HepG2 (cell line): ENCODE results near the gene EXOC3. TPM values are rescaled to one million over a fixed set of nuclear protein-coding genes. Genes with fewer than 3 reads are reported as not detected.
A peak's percentile ranks its signal among the peaks of the same experiment; 100 is the strongest.

Experiments used
- CC2D1A ChIP-seq: sonication (generic); formaldehyde crosslinking; IDR thresholded peaks from 2 replicates; pipeline ENCODE4 v1.8.1; 2023; ENCODE audit warnings: mild to moderate bottlenecking, missing genetic modification reagents
- CCDC6 ChIP-seq: sonication (generic); formaldehyde crosslinking; IDR thresholded peaks from 2 replicates; pipeline ENCODE4 v1.8.1; 2022; ENCODE audit warnings: mild to moderate bottlenecking, missing genetic modification reagents, moderate library complexity
- CEBPB ChIP-seq: IDR thresholded peaks from 2 replicates; pipeline ENCODE4 v1.6.1; 2011; ENCODE audit warnings: low read depth, low read length, improper control_type of control experiment, borderline replicate concordance
- ETV6 ChIP-seq: sonication (generic); formaldehyde crosslinking; conservative IDR thresholded peaks from 2 replicates; pipeline ENCODE4 v1.4.0; 2020; ENCODE audit warnings: missing genetic modification reagents
- FOSL2 ChIP-seq: sonication (generic); formaldehyde crosslinking; IDR thresholded peaks from 2 replicates; pipeline ENCODE4 v1.4.0; 2020; ENCODE audit warnings: missing genetic modification reagents
- HCFC1 ChIP-seq: fragments of 150-350 bp; IDR thresholded peaks from 2 replicates; pipeline ENCODE4 v1.6.1; 2014; ENCODE audit warnings: low read depth, low read length
- KLF9 ChIP-seq: IDR thresholded peaks from 2 replicates; pipeline ENCODE4 v1.6.1; 2016; ENCODE audit warnings: low read depth
- MATR3 ChIP-seq: sonication (generic); formaldehyde crosslinking; IDR thresholded peaks from 2 replicates; pipeline ENCODE4 v1.4.0; 2020; ENCODE audit warnings: missing genetic modification reagents
- MEIS1 ChIP-seq: sonication (generic); formaldehyde crosslinking; IDR thresholded peaks from 2 replicates; pipeline ENCODE4 v1.9.0; 2021; ENCODE audit warnings: mild to moderate bottlenecking, missing genetic modification reagents, moderate library complexity, borderline replicate concordance
- MLLT10 ChIP-seq: sonication (generic); formaldehyde crosslinking; IDR thresholded peaks from 2 replicates; pipeline ENCODE4 v1.4.0; 2020; ENCODE audit warnings: missing genetic modification reagents
- NKX3-1 ChIP-seq: sonication (generic); formaldehyde crosslinking; IDR thresholded peaks from 2 replicates; pipeline ENCODE4 v1.5.0; 2020; ENCODE audit warnings: missing genetic modification reagents
- PAX8 ChIP-seq: sonication (generic); formaldehyde crosslinking; IDR thresholded peaks from 2 replicates; pipeline ENCODE4 v1.8.0; 2022; ENCODE audit warnings: mild to moderate bottlenecking, missing genetic modification reagents, borderline replicate concordance
- PHF20 ChIP-seq: sonication (generic); formaldehyde crosslinking; IDR thresholded peaks from 2 replicates; pipeline ENCODE4 v1.5.0; 2020; ENCODE audit warnings: mild to moderate bottlenecking, missing genetic modification reagents
- PHF8 ChIP-seq: sonication (generic); formaldehyde crosslinking; IDR thresholded peaks from 2 replicates; pipeline ENCODE4 v1.5.0; 2020; ENCODE audit warnings: missing genetic modification reagents
- REPIN1 ChIP-seq: sonication (generic); formaldehyde crosslinking; IDR thresholded peaks from 2 replicates; pipeline ENCODE4 v1.8.0; 2022; ENCODE audit warnings: missing genetic modification reagents, low read depth, mild to moderate bottlenecking, borderline replicate concordance
- SMAD3 ChIP-seq: sonication (generic); formaldehyde crosslinking; IDR thresholded peaks from 2 replicates; pipeline ENCODE4 v1.4.0; 2020; ENCODE audit warnings: missing genetic modification reagents
- SP4 ChIP-seq: sonication (generic); formaldehyde crosslinking; IDR thresholded peaks from 2 replicates; pipeline ENCODE4 v1.8.1; 2023; ENCODE audit warnings: mild to moderate bottlenecking, missing genetic modification reagents
- TBP ChIP-seq: sonication (generic); formaldehyde crosslinking; IDR thresholded peaks from 2 replicates; pipeline ENCODE4 v1.5.0; 2020; ENCODE audit warnings: missing genetic modification reagents
- TCF7 ChIP-seq: sonication (generic); IDR thresholded peaks from 2 replicates; pipeline ENCODE4 v1.6.1; 2016; ENCODE audit warnings: antibody characterized with exemption, low read depth
- ZMAT3 ChIP-seq: sonication (generic); formaldehyde crosslinking; conservative IDR thresholded peaks from 2 replicates; pipeline ENCODE4 v1.7.0; 2021; ENCODE audit warnings: missing genetic modification reagents
- ZNF205 ChIP-seq: IDR thresholded peaks from 2 replicates; pipeline ENCODE4 v1.6.1; 2018; ENCODE audit warnings: missing biosample characterization, missing genetic modification reagents
- ZNF496 ChIP-seq: sonication (generic); formaldehyde crosslinking; IDR thresholded peaks from 2 replicates; pipeline ENCODE4 v1.8.1; 2023; ENCODE audit warnings: mild to moderate bottlenecking, moderate library complexity, missing genetic modification reagents; ENCODE audit not compliant: insufficient replicate concordance
- ZNF615 ChIP-seq: sonication (generic); formaldehyde crosslinking; IDR thresholded peaks from 2 replicates; pipeline ENCODE4 v1.5.0; 2020; ENCODE audit warnings: mild to moderate bottlenecking, missing genetic modification reagents, borderline replicate concordance
- ZNF7 ChIP-seq: IDR thresholded peaks from 2 replicates; pipeline ENCODE4 v1.6.1; 2016; ENCODE audit warnings: missing biosample characterization, missing genetic modification reagents
- ZNF703 ChIP-seq: sonication (generic); formaldehyde crosslinking; IDR thresholded peaks from 2 replicates; pipeline ENCODE4 v1.5.1; 2020; ENCODE audit warnings: missing genetic modification reagents, mild to moderate bottlenecking, moderate library complexity, borderline replicate concordance
- polyA plus RNA-seq, 8 experiments: library from polyadenylated mRNA; depleted of rRNA in 3 of 8; stranded (reverse) in 7 of 8; unstranded in 1 of 8; fragments of >200 nt; fragmentation: Illumina TruSeq in 4 of 8; extraction: Trizol in 4 of 8; gene quantifications; 2 replicates each; pipeline versions ENCODE4 v1.2.1 to v1.2.3, GENCODE V29; 2011 to 2016; ENCODE audit warnings: low read depth in 4 of 8, missing spikeins in 1 of 8, mixed read lengths in 1 of 8; ENCODE audit not compliant: insufficient read depth in 1 of 8
- total RNA-seq, 5 experiments: library from RNA; depleted of rRNA; stranded (reverse); fragments of >200 nt; fragmentation: Illumina TruSeq; extraction: Trizol; gene quantifications; 2 replicates each; pipeline ENCODE4 v1.2.3, GENCODE V29; 2016; ENCODE audit warnings: low read depth in 1 of 5
- TF ChIP-seq, protein P1 (sequence below): sonication (generic); formaldehyde crosslinking; IDR thresholded peaks from 2 replicates; pipeline ENCODE4 v1.5.0; 2020; ENCODE audit warnings: missing genetic modification reagents
- TF ChIP-seq, protein P2 (sequence below): sonication (generic); formaldehyde crosslinking; IDR thresholded peaks from 2 replicates; pipeline ENCODE4 v1.4.0; 2020; ENCODE audit warnings: missing genetic modification reagents
- TF ChIP-seq, protein P3 (sequence below): sonication (generic); formaldehyde crosslinking; conservative IDR thresholded peaks from 2 replicates; pipeline ENCODE4 v1.5.0; 2020; ENCODE audit warnings: missing genetic modification reagents

The EXOC3 gene
- total and polyA plus RNA-seq, 2 of the 13 experiments (the other 11 are each of a cell fraction or from before 2014, with no cell fraction given), result 9.2 to 20.5 TPM

DNA sequence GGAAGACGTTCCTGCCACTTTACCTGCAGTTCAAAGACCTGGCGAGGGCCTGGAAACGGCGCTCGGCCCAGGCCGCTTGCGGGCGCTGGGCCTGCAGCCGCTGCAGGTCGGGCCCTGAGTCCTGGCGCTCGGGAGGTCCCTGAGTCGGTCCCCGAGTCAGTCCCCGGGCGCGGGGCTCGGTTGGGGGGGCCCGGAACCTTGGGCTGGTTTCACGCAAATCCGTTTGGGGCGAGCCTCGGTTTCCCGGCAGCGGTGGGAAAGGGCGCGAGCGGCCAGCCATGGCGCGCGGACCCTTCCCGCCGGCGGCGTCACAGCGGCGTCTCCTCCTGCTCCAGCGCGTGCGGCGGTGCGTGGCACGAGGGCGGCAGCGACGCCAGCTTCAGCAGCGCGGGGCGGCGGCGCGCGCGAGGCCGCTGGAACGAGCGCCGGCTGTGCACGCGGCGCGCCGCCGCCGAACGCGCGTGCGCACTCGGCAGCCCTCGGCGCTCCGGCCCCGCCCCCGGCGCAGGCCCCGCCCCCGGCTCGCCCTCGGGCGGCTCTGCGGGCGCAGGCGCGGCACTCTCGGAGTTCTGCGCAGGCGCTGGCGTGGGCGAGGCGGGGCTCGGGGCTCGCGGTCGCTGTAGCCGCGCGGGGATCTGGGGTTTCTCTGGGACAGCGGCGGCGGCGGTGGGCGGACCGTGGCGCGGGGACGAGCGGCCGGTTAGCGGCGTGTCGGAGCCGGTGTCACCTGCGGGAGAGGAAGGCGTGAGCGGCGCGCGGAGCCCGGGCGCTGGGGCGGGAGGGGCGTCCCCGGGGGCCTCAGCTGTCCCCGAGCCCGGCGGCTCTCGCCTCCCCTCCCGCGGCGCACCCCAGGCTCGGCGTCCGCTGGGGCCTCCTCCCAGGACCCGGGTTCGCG is 29.9 kb downstream of the EXOC3 start (continued):
- no peak for TF ChIP-seq TCF7
- peak; percentile 97 for TF ChIP-seq NKX3-1
- no peak for TF ChIP-seq MLLT10 (CRISPR knock-in tag)
- 0 out of 2 replicates have a peak, but pooled peaks have one; percentile 37 for TF ChIP-seq KLF9 (CRISPR knock-in tag)
- 0 out of 2 replicates have a peak, but pooled peaks have one; percentile 25 for TF ChIP-seq PHF20
- peak; percentile 98 for TF ChIP-seq CCDC6
- TF ChIP-seq ZNF496, result peak; percentile 51
- TF ChIP-seq HCFC1, result no peak; the same call in 1 of the 2 replicates
- no peak for TF ChIP-seq FOSL2 (CRISPR knock-in tag)
- TF ChIP-seq REPIN1 (CRISPR knock-in tag), result no peak
- TF ChIP-seq MATR3 (CRISPR knock-in tag), result no peak
- peak; percentile 79; the same call in 1 of the 2 replicates for TF ChIP-seq ZNF703 (CRISPR knock-in tag)
- TF ChIP-seq ZMAT3 (CRISPR knock-in tag), result peak; percentile 97
- TF ChIP-seq, protein P1, sequence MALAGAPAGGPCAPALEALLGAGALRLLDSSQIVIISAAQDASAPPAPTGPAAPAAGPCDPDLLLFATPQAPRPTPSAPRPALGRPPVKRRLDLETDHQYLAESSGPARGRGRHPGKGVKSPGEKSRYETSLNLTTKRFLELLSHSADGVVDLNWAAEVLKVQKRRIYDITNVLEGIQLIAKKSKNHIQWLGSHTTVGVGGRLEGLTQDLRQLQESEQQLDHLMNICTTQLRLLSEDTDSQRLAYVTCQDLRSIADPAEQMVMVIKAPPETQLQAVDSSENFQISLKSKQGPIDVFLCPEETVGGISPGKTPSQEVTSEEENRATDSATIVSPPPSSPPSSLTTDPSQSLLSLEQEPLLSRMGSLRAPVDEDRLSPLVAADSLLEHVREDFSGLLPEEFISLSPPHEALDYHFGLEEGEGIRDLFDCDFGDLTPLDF (CRISPR knock-in tag), result peak; percentile 85
- TF ChIP-seq PAX8 (CRISPR knock-in tag), result no peak
- no peak for TF ChIP-seq SMAD3 (CRISPR knock-in tag)
- no peak for TF ChIP-seq CEBPB
- TF ChIP-seq, protein P2, sequence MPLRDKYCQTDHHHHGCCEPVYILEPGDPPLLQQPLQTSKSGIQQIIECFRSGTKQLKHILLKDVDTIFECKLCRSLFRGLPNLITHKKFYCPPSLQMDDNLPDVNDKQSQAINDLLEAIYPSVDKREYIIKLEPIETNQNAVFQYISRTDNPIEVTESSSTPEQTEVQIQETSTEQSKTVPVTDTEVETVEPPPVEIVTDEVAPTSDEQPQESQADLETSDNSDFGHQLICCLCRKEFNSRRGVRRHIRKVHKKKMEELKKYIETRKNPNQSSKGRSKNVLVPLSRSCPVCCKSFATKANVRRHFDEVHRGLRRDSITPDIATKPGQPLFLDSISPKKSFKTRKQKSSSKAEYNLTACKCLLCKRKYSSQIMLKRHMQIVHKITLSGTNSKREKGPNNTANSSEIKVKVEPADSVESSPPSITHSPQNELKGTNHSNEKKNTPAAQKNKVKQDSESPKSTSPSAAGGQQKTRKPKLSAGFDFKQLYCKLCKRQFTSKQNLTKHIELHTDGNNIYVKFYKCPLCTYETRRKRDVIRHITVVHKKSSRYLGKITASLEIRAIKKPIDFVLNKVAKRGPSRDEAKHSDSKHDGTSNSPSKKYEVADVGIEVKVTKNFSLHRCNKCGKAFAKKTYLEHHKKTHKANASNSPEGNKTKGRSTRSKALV (CRISPR knock-in tag), result peak; percentile 70
- TF ChIP-seq ZNF205, result peak; percentile 67; the same call in 1 of the 2 replicates
- TF ChIP-seq TBP (CRISPR knock-in tag), result no peak
- peak; percentile 54; the same call in 1 of the 2 replicates for TF ChIP-seq SP4 (CRISPR knock-in tag)
- TF ChIP-seq, protein P3, sequence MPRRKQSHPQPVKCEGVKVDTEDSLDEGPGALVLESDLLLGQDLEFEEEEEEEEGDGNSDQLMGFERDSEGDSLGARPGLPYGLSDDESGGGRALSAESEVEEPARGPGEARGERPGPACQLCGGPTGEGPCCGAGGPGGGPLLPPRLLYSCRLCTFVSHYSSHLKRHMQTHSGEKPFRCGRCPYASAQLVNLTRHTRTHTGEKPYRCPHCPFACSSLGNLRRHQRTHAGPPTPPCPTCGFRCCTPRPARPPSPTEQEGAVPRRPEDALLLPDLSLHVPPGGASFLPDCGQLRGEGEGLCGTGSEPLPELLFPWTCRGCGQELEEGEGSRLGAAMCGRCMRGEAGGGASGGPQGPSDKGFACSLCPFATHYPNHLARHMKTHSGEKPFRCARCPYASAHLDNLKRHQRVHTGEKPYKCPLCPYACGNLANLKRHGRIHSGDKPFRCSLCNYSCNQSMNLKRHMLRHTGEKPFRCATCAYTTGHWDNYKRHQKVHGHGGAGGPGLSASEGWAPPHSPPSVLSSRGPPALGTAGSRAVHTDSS (CRISPR knock-in tag), result no peak
- peak; percentile 77; the same call in 1 of the 2 replicates for TF ChIP-seq ETV6 (CRISPR knock-in tag)
- no peak for TF ChIP-seq CC2D1A (CRISPR knock-in tag)
- TF ChIP-seq ZNF615 (CRISPR knock-in tag), result no peak
- TF ChIP-seq ZNF7 (CRISPR knock-in tag), result 0 out of 2 replicates have a peak, but pooled peaks have one; percentile 21
- TF ChIP-seq PHF8 (CRISPR knock-in tag), result peak; percentile 81
- no peak for TF ChIP-seq MEIS1 (CRISPR knock-in tag)
